Cardiac septum (tissue), 1 donor: Measurements from ENCODE around the gene MYLK3. TPM values are rescaled to one million over a fixed set of nuclear protein-coding genes. Genes with fewer than 3 reads are reported as not detected.
A peak's percentile ranks its signal among the peaks of the same experiment; 100 is the strongest.

Experiments used
- DNase-seq: peaks from one replicate; pipeline ENCODE4 v3.0.0-alpha.2; 2020; ENCODE audit warnings: low spot score
- intact Hi-C: fragments of 100-400 bp; cut with DNase I; formaldehyde crosslinking; loops from one replicate; pipeline ENCODE4 v1.14.0; 2022
- total RNA-seq: library from RNA; stranded (reverse); fragmentation: NEBNext Ultra II Directional; extraction: Animal tissue kit (Norgen Biotek cat#: 25700); gene quantifications from one replicate; pipeline ENCODE4 v1.2.1, GENCODE V29; 2021
- donor health status: DM: no; HTN: no; CAD: no.

The MYLK3 gene
- total RNA-seq, 1 donor from 2014 or later: 150 TPM

GRCh38 chr16:46730801-46731690 is 17.1 kb downstream of the MYLK3 start:
- intact Hi-C loops: no loop called here

GRCh38 chr16:46730126-46730525 is 18.0 kb downstream of the MYLK3 start:
- intact Hi-C loops: no loop called here
- DNase-seq: no peak

More at GRCh38 chr16:46730801-46731690, 17.1 kb downstream of the MYLK3 start:
- DNase-seq: peak; percentile 75

DNA sequence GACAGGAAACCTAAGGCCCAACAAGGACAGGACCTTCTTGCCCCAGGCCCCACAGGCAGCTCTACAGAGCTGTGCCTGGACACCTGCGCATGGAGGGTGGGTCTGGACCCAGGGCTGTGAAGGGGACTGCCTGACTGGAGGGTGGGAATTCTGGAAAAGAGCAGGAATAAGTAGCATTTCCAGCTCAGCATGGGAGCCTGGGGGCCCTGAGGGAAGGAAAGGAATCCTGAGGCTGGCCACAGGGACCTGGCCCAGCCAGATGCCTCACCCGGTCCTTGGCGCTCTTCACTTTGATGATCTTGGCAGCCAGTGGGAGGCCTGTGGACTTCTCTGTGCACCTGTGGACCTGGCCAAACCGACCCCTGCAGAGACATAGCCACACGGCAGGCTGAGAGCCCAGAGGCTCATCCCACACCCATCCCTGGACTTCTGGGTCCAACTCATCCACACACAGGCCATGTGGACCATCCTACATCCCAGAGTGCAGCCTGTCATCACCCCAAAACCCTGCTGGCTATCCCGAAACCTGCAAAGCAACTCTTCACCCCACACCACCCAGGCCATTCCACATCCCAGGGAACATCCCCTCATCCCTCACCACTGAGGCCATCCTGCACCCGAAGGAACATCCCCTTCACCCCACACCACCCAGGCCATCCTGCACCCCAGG is 18.7 kb downstream of the MYLK3 start:
- intact Hi-C loops: no loop called here
- no peak for DNase-seq

GRCh38 chr16:46728806-46729205 is 19.3 kb downstream of the MYLK3 start:
- no peak for DNase-seq
- intact Hi-C loops: no loop called here

DNA sequence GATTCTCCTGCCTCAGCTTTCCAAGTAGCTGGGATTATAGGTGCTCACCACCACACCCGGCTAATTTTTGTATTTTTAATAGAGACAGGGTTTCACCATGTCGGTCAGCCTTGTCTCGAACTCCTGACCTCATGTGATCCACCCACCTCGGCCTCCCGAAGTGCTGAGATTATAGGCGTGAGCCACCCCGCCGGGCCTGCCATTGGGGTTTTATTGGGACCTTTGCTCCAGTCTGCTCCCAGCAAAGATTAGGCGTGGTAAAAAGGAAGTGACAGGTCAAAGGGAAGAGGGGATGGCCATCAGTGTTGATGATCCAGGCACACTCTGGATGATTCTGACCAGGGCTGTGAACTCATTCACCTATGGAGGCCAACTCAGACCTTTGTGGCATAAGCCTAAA is 20.5 kb downstream of the MYLK3 start:
- DNase-seq: no peak
- intact Hi-C loops: no loop called here

DNA sequence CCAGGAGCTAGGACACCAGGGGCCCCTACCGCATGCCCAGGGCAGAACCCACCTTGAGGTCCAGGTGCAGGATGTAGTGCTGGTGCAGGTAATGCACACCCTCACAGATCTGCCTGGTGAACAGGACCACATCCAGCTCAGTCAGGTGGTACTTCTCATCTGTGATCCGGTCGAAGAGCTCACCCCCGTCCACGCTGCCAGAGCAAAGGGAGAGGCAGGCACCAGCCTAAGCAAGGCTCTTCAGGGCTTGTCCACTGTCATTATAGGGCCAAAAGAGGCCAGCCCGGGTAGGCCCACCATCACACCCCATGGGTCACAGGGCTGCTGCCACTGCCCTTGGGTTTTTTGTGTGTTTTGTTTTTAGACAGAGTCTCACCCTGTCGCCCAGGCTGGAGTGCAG is 21.0 kb downstream of the MYLK3 start:
- DNase-seq: no peak
- intact Hi-C loops: no loop called here

- DNase-seq: no peak
- intact Hi-C loops: no loop called here
These were observed 26.3 kb downstream of the MYLK3 start for GRCh38 chr16:46721885-46722284.

- DNase-seq: no peak
- intact Hi-C loops: no loop called here
These were observed 27.5 kb downstream of the MYLK3 start for GRCh38 chr16:46720619-46721018.

DNA sequence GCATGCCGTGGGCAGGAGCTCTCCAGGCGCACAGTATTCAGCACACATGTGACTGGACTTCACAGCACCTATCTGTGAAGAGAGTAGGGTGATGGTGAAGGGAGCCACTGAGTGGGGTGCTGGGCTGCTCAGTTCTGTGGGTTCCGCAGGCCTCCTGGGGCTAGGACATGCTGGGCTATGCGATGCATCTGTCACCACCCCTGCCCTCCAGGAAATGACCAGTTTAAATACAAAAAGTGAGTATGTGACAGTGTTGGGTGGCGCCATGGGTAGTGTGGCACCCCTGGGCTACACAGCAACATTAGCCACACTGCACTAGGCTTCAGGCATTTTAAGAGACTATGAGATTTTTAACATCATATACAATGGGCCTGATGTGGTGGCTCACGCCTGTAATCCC is 28.6 kb downstream of the MYLK3 start:
- no peak for DNase-seq
- intact Hi-C loops: no loop called here

- no peak for DNase-seq
- intact Hi-C loops: no loop called here
These were observed 29.9 kb downstream of the MYLK3 start for GRCh38 chr16:46718214-46718613.

DNA sequence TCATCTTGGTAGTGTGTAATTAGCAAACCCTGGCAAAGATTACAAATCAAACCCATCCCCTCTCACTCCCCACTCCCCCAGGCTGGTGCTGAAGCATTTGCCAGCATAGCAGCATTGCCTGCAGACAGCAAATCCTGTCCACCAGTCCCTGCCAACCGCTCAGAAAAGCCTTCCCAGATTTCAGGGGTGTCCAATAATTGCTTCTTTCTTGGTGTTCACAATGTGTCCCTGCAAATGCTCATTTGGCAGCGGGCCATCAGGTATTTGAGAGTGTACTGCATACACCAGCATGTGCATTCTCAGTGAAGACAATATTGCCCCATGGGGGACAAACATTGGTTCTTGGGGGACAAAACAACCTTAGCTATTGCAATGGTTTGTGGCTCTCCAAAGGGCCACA is 30.5 kb downstream of the MYLK3 start:
- no peak for DNase-seq
- intact Hi-C loops: no loop called here

DNA sequence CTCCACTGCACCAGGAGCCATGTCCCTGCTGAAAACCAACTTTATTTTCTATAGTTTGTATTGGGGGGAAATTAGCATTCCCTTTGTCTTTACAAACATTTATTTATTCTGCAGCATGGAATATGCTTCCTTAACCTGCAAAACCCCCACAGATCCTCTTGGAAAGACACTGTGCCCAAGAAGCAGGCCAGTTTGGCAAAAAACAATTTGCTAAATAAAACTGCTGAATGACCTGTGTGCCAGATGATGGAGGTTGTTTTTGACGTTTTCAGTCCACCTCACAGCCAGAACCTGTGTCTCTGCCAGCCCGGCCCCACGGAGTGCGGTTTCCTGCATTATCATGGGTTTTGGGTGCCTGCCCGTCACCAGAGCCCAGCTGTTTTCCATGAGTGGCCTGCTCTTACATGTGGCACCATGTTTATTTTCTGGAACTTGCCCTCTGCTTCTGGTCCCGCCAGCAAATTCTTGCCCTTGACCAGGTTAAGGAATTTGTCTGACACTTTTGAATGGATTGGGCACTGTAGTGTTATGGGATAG is 32.3 kb downstream of the MYLK3 start:
- intact Hi-C loops: loop anchor here (2.0 kb wide), 1 partner anchor 31 kb away; no protein-coding TSS in a partner anchor

GRCh38 chr16:46714797-46715591 is 33.1 kb downstream of the MYLK3 start:
- no peak for DNase-seq
- intact Hi-C loops: loop anchor here (2.0 kb wide), 1 partner anchor 32 kb away; no protein-coding TSS in a partner anchor

More for the DNA sequence above, 32.3 kb downstream of the MYLK3 start:
- DNase-seq: peak; percentile 86

DNA sequence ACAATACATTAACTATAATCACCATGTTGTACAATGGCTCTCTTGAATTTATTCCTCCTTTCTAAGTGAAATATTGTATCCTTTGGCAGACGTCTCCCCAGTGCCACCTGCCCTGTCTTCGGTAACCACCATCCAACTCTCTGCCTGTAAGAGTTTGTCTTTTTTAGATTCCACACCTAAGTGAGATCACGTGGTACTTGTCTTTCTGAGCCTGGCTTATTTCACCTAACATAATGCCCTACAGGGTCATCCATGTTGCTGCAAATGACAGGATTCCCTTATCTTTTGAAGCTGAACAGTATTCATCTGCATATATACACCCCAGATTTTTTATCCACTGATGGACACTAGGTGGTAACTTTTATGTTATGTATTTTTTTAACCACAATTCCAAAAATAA is 34.5 kb downstream of the MYLK3 start:
- intact Hi-C loops: loop anchor here (2.0 kb wide), 1 partner anchor 33 kb away; no protein-coding TSS in a partner anchor
- no peak for DNase-seq

- intact Hi-C loops: no loop called here
- DNase-seq: no peak
These were observed 35.2 kb downstream of the MYLK3 start for GRCh38 chr16:46712911-46713310.

DNA sequence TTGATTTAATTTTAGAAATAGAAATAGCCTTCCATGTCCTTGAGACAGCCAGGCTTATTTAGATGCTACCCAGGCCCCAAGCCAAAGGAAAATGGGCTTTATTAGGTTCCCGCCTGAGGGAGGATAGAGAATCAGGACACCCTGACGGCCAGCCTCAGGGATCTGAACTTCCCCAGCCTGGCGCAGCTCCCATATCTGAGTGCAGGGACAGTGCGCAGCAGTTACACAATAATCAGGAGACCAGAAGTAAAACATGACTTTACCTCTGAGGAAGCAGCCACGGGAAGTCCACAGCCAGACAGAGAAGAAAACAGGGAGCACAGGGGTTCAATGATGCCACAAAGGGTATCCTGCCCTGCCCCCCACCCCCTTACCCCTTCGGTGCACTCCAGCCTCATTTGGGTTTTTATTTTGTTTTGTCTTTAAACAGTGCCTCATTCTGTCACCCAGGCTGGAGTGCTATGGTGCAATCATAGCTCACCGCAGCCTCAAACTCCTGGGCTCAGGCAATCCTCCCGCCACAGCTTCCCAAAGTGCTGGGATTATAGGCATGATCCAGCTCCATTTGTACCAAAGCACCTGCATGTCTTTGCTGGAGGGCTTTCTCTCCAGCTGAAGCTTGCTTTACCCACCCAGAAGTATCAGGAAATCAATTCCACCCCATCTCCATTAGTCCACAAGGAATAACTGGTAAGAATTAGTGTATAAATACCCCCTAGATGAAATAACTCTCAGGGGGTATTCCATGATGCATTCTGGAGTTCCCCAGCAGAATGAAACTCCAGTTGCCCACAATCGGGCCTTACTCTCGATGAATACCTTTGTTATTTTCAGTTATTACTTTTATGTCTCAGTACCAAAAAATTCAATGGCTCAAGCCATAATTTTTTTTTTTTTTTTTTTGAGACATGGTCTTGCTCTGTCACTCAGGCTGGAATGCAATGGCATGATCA is 36.8 kb downstream of the MYLK3 start:
- DNase-seq: no peak
- intact Hi-C loops: loop anchor here (2.0 kb wide), 1 partner anchor 45 kb away; no protein-coding TSS in a partner anchor

GRCh38 chr16:46709469-46710005 is 38.6 kb downstream of the MYLK3 start:
- intact Hi-C loops: loop anchor here (2.0 kb wide), 1 partner anchor 47 kb away; no protein-coding TSS in a partner anchor

GRCh38 chr16:46706642-46707041 is 41.5 kb downstream of the MYLK3 start:
- no peak for DNase-seq
- intact Hi-C loops: no loop called here

More at GRCh38 chr16:46709469-46710005, 38.6 kb downstream of the MYLK3 start:
- DNase-seq: no peak
